Muscle of back (tissue), 11 donors: ENCODE data around the gene SH3YL1. TPM values are rescaled to one million over a fixed set of nuclear protein-coding genes. Genes with fewer than 3 reads are reported as not detected.

Experiments
- DNase-seq, 3 donors: peaks; one replicate each; pipeline versions ENCODE4 v3.0.0 to v3.0.0-alpha.2; 2013
- polyA plus RNA-seq, 10 donors: library from polyadenylated mRNA; unstranded; fragments of 120-200 nt; gene quantifications; one replicate each; pipeline ENCODE4 v1.2.1, GENCODE V29; 2013; ENCODE audit not compliant: insufficient read length in 10 of 10

SH3YL1 gene
- polyA plus RNA-seq, 10 donors: 25.9 to 57.2 (median 36.7) TPM

DNA sequence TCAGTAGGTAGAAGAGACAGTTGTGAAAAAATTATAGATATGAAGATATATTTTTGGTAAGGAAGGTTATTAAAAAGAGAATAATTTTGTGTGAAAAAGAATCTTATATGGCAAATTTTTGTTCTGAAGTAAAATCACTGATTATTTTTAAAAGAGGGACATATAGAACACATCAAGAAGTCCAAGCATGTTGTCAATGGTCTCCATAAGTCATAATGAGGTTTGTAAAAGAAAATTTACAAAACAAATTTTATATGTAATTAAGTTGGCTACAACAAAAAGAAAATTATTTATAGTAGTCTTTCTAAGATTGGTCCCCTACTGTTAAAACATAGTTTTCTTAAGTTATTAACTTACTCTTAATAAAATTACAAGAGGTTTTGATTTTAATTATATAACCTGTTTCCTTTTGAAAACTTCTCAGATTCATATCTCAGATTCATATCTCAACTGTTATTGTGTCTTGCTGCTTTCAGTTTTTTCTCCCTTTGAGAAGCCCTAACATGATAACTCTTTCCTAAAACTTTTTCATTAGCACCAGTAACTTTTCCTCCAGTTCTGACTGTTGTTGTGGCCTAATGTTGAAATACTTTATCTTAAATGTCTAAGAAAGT lies 81.2 kb downstream of the SH3YL1 start:
- no peak for DNase-seq

DNA sequence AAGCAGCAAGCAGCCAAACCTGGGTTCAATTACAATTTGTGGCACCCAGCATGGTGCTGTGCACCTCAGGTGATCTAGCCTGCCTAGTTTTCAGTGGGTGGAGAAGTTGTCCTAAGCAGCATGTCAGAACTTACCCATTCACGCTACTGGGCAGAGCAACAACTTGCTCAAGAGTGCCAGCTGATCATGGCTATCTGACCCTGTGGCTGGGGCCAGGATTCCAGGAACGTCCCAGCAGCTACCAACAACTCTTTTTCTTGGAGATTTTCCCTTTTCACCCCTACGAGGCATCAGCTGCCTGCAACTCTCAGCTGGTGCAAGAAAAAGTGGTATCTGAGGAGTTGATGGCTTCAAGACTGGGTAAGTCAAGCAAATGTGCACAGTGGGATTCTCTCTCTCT lies 83.5 kb downstream of the SH3YL1 start:
- no peak for DNase-seq

DNA sequence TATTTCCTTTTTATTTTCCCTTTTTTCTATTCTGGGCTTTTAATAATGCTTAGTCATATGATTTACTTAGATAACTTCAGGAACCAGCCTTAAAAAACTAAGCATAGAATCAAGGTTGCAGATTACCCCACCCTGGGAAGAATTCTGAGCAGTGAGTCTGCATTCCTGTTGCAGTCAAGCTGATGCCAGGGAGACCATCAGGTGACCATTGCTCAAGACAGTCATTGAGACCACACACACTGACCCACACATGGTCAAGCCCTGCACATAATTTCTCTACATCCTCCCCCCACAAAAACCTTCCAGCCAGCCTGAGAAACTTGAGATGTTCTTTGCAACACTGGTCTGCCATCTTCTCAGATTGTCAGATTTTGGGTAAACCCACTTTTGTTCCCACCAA lies 83.9 kb downstream of the SH3YL1 start:
- no peak for DNase-seq

DNA sequence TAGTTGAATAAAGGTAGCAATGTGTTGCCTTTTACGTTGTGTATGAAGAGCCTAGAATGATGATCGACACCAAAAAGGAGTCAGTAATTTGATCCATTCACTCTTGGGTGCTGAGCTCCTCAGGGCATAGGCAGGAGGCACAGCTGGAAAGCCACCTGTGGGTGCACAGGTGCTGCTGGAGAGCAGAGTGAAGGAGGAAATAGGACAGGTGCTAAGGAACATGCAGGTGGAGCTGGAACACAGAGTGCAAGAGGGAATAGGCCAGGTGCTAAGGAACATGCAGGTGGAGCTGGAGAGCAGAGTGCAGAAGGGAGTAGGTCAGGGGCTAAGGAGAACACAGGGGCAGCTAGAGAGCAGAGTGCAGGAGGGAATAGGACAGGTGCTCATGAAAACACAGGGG lies 86.1 kb downstream of the SH3YL1 start:
- DNase-seq: no peak

DNA sequence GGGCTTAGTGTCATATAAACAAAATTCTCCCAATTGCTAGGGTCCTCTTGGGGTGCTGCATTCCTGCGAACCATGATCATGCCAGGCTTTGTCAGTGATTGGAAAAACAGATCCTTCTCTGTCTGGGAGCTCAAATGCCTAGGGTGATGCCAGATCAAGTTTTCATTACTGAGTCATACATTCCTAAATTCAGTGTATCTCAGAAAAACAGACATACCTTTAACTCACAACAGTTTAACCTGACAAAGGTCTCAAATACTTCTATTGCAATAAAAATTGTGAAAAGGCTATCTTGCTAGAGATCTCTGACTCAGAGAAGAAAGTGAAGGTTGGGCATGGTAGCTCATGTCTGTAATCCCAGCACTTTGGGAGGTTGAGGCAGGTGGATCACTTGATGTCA lies 86.9 kb downstream of the SH3YL1 start:
- no peak for DNase-seq

DNA sequence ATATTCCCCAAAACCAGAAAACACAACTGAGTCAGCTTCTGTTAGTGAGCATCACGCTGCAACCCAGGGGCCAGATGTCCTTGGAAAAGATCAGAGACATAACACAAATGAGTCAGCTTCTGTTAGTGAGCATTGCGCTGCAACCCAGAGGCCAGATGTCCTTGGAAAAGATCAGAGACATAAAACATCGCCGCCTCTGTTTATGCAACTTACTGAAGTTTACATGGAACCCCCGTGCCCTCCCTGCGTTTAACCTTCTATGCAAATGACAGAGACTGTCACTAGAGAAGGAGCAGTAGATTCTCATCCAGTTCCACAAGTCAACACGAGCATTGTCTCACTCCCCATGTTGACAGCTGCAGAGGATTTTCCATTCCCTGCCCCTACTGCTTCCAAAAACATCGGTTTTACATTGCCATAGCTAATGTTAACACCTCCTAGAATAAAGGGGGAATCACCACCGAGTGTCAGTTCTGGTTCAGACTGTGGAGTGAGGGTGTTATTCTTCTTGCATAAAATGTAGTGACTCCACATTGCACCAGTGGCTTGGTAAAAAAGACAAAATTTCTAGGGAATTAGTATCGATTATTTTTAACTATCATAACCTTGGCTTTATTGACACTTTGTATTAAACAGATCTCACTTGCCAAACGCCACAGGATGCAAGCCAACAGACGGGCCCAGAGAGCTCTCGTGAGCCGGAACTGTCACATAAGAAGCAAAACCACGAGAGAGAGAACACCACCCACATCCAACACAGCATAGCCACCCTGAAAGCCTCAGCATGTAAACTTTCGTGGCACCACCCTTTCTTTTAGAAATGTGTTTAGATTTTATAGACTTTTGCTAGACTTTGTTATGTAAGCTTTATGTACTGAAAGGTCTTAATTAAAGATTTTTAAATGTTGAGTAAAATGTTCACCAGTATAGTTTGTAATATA lies 87.7 kb downstream of the SH3YL1 start:
- DNase-seq: peak in 2 of 3 donors; percentile 13 to 57

DNA sequence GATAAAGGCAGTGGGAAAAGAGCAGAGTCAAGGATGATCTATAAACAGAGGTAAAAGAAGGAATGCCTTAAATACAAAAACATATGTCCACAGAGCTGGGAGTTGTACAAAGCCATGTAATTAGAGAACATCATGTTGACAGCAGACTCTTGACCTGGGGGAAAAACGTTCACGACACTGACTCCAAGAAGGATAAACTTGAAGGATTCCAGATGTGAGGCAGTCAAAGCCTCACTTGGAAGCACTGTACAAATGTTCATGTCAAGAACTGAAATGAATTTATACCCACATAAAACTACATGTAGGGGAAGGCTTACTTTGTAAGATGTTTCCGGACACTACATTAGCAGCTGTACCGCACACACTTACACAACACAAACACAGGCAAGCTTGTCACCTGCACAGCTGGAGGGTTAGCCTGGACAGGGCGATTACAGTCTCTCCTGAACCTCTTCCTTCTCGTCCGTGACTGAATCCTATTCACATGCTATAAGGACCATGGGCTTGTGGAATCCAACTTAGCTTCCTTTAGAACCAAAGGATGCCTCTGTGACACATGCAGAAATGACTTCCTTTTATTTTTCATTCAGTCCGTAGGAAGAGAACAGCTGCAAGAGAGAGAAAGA lies 88.6 kb downstream of the SH3YL1 start:
- DNase-seq: peak in 2 of 3 donors; percentile 33 to 70

DNA sequence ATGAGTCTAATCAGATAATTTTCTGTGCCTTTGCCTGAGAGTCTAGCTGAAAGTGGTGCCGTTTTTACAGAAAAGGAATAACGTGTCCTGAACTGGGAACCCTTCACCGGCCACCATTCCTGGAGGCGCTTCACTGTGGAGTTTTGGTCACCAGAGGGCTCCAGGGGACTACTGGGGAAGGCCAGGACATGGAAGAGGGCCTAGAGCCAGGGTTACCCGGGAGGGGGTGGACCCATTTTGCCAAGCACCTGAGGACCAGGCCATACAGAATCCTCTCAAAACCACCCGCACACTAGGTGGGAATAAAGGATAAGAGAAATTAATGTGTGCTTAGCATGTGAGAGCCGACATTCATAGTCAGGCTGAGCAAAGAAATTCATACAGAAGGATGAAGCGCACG lies 91.7 kb downstream of the SH3YL1 start:
- peak in 1 of 3 donors; percentile 22 for DNase-seq

DNA sequence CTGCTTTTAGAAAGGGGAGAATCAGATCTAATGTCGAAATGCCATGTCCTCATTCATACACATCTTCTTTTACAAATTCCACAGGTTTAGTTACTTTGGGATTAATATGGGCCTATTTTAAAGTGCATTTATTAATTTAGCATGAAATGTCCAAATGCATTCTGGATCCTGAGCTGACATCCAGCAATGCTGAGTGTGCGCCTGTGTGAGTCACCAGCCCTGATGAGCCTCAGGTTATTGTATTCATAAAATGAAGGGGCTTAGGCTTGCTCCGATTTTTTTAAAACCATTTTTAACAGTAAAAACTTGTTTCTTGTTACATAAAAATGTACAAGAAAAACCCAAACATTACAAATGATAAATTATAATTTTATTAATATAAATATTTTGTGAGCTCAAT lies 94.1 kb downstream of the SH3YL1 start:
- no peak for DNase-seq

Other genes starting within 250 kb of the SH3YL1 start
- gene FAM110C, start 217.5 kb downstream of the SH3YL1 start, polyA plus RNA-seq: 1 to 10 TPM in 8 of 10 donors, under 1 TPM in 2; 0.27 to 3.2 (median 1.9) TPM
- 100 to 1,000 TPM in 2 of 10 donors, 10 to 100 TPM in 8; 86.9 to 116 (median 93.8) TPM for gene ACP1, start 915 bp upstream of the SH3YL1 start, polyA plus RNA-seq
- 1 to 10 TPM in 7 of 10 donors, under 1 TPM in 3; 0.83 to 3.0 (median 1.1) TPM for gene ALKAL2, start 24.1 kb upstream of the SH3YL1 start, polyA plus RNA-seq